Limb (tissue), 2 donors: ENCODE measurements around the gene CABP2.
"Not testable (repeated sequence)": the region's sequence is repeated elsewhere in the genome, so short reads cannot be mapped to it uniquely, and the experiment has no call there.

Experiments
- DNase-seq, 2 donors: peaks; one replicate each; pipeline ENCODE4 v3.0.0-alpha.2; 2016; ENCODE audit errors: extremely low spot score in 2 of 2

CABP2 gene

GRCh38 chr11:67539550-67539949, 16.3 kb upstream of the CABP2 start:
- DNase-seq: no peak

- no peak for DNase-seq
These were observed 15.7 kb upstream of the CABP2 start for GRCh38 chr11:67538823-67539505.

- DNase-seq: no peak
These were observed 15.1 kb upstream of the CABP2 start for GRCh38 chr11:67538306-67538705.

- no peak for DNase-seq
These were observed 12.3 kb upstream of the CABP2 start for GRCh38 chr11:67535561-67535960.

- no peak for DNase-seq
These were observed 10.9 kb upstream of the CABP2 start for GRCh38 chr11:67534070-67534679.

- DNase-seq: no peak
These were observed 9.6 kb upstream of the CABP2 start for GRCh38 chr11:67532889-67533288.

GRCh38 chr11:67530282-67530592, 7.0 kb upstream of the CABP2 start:
- no peak for DNase-seq

- no peak for DNase-seq
These were observed 5.1 kb upstream of the CABP2 start for GRCh38 chr11:67528376-67528775.

GRCh38 chr11:67525275-67525976, 2.2 kb upstream of the CABP2 start:
- DNase-seq: no peak

- DNase-seq: no peak
These were observed 1.2 kb upstream of the CABP2 start for GRCh38 chr11:67524480-67524808.

- no peak for DNase-seq
These were observed 572 bp upstream of the CABP2 start for GRCh38 chr11:67523556-67524479.

- no peak for DNase-seq
These were observed 908 bp downstream of the CABP2 start for GRCh38 chr11:67522338-67522737.

GRCh38 chr11:67521924-67522323, 1.3 kb downstream of the CABP2 start:
- DNase-seq: no peak

GRCh38 chr11:67520856-67521824, 2.1 kb downstream of the CABP2 start:
- DNase-seq: no peak

- DNase-seq: no peak
These were observed 3.5 kb downstream of the CABP2 start for GRCh38 chr11:67519726-67520125.

- DNase-seq: no peak
These were observed 5.3 kb downstream of the CABP2 start for GRCh38 chr11:67517784-67518552.

- no peak for DNase-seq
These were observed 6.4 kb downstream of the CABP2 start for GRCh38 chr11:67516806-67517205.

GRCh38 chr11:67514116-67514515, 9.1 kb downstream of the CABP2 start:
- DNase-seq: no peak

- not testable (repeated sequence) for DNase-seq
These were observed 11.7 kb downstream of the CABP2 start for GRCh38 chr11:67511558-67511957.

GRCh38 chr11:67510023-67510345, 13.3 kb downstream of the CABP2 start:
- no peak for DNase-seq
